Vagina (tissue), 2 donors: ENCODE data around the gene PPP4R1.

Experiments used
- POLR2A ChIP-seq, 2 donors: fragments of 450-650 bp; IDR thresholded peaks; one replicate each; pipeline ENCODE4 v1.6.1; 2017; ENCODE audit warnings: antibody characterized with exemption in 2 of 2, mild to moderate bottlenecking in 2 of 2, moderate library complexity in 2 of 2
- POLR2AphosphoS5 ChIP-seq, 2 donors: sonication (generic); formaldehyde crosslinking; IDR thresholded peaks; one replicate each; pipeline ENCODE4 v1.9.0; 2017; ENCODE audit warnings: antibody characterized with exemption in 2 of 2, mild to moderate bottlenecking in 2 of 2, low read depth in 1 of 2; ENCODE audit not compliant: insufficient read depth in 1 of 2

DNA sequence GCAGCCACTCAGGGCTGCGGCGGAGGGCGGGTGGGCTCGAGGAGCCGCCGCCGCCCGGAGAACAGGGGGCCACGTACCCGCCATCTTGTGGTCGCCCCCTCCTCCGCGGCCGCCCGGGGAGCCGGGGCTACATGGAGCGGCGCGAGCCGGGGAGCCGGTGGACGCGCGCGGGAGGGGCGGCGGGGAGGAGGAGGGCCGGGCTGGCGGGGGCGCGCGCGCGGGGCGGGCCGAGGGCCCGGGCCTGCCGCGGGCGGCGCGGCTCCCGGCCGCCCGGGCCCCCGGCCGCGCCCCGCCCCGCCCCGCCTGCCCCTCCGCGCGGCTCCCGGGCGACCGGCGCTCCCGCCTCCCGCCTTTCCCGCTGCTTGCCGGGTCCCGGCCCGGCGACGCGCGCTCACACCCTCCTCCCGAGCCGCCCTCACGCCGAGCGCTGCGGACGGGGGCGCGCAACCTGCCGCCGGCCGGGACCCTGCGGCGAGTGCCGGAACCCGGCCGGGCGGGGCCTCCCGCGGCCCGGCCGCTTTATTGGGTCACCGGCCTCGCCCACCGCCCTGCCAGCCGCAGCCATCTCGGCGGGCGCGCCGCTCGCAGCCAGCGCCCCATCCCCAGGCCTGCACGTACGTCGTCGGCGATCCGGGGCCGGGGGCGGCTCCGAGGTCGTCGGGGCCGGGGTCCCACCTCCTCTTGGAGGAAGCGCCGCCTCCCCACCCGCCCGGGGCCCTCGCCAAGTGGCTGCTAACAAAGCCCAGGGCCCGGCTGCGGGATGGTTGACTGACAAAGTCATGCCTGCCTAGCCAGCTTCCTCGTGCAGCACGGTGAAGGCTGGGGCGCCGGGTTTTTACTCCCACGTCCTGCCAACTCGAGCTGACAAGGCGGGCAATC is at the start of gene PPP4R1:
- TF ChIP-seq POLR2AphosphoS5 (IDR thresholded peaks at IDR 0.05; ENCODE audit: insufficient read depth in 1 of 2, low read depth in 1 of 2) (peak in 1 of 2 donors; percentile 43), POLR2A (IDR thresholded peaks at IDR 0.05) (peak in 1 of 2 donors; percentile 36)
